Measurements from ENCODE around the gene SHISAL1.

Gene SHISAL1

DNA sequence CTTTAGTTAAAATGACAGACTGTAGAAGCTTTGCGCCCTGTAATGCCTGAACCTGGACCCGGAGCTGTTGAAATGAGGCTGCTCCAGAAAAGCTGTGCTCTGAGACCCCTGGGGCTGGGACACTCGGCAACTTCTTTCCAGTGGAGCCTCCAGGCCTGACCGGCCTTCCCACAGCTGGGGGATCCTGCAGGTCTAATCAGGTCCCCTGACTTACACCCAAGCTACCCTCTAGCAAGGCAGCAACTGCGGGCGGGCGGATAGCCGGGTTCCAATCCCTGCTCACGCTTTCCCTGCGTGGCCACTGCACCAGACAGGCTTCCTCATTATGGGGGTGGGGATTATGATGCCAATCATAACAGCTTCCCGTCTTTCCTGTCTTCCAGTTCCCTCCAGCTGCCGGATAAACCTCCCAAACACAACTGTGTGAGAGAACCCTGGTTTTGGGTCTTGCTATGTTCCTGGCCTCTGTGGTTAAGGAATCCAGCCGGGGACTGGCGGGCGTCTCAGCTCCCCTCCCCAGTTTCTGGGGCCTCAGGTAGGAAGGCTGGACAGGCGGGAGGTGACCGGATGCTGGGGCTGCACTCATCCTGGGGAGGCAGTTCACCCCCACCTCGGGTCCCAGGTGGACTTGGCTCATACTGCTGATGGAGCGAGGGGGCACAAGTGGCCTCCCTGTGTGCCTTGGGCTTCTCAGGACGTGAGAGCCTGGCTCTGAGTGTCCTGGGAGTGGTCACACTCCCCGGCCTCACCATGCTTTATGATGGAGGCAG, 93.5 kb downstream of the SHISAL1 start:
- Histone ChIP-seq H3K27me3 (ENCODE audit: low read depth, low read length) (no peaks in the 10 kb centered on the region), H3K4me3 (ENCODE audit: low read depth in 1 of 2, low read length in 2 of 2) (no peak overlapping the region), H3K9me3 (ENCODE audit: control insufficient read depth in 1 of 2, low read length in 2 of 2) (peaks cover 0 to 8% of the 10 kb centered on the region in 2 donors), H3K4me1 (ENCODE audit: control insufficient read depth in 1 of 2, insufficient read depth in 2 of 2, low read length in 2 of 2) (no peaks in the 10 kb centered on the region), H3K27ac (ENCODE audit: low read length) (no peak overlapping the region), H3K36me3 (ENCODE audit: control insufficient read depth in 1 of 2, insufficient read depth in 2 of 2, low read length in 2 of 2) (no peaks in the 10 kb centered on the region)

DNA sequence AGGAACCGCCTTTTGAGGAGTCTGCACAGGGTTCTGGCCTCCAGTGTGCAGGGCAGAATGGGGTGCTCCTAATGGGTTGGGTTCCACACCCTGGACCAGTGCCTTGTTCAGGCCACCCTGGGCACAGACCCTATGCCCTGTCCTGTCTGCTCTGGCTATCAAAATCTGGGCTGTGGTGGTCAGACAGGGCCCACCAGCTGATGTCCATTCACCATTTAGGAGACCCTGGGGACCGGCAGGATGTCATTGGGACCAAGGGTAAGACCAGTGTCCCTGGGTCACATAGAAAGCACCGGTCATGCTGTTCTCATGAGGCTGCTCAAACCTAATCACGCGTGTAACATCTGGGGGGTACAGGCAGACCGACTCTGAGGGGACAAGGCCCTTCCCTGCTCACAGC, 94.7 kb downstream of the SHISAL1 start:
- no peaks in the 10 kb centered on the region for H3K27me3 ChIP-seq (ENCODE audit: low read depth, low read length)
- H3K36me3 ChIP-seq (ENCODE audit: control insufficient read depth in 1 of 2, insufficient read depth in 2 of 2, low read length in 2 of 2): no peaks in the 10 kb centered on the region
- H3K4me3 ChIP-seq (ENCODE audit: low read depth in 1 of 2, low read length in 2 of 2): no peak overlapping the region
- H3K27ac ChIP-seq (ENCODE audit: low read length): no peak overlapping the region
- H3K4me1 ChIP-seq (ENCODE audit: control insufficient read depth in 1 of 2, insufficient read depth in 2 of 2, low read length in 2 of 2): no peaks in the 10 kb centered on the region
- H3K9me3 ChIP-seq (ENCODE audit: control insufficient read depth in 1 of 2, low read length in 2 of 2): peaks cover 0 to 8% of the 10 kb centered on the region in 2 donors

GRCh38 chr22:44217346-44217745, 95.4 kb downstream of the SHISAL1 start:
- no peaks in the 10 kb centered on the region for H3K27me3 ChIP-seq (ENCODE audit: low read depth, low read length)
- peaks cover 0 to 8% of the 10 kb centered on the region in 2 donors for H3K9me3 ChIP-seq (ENCODE audit: control insufficient read depth in 1 of 2, low read length in 2 of 2)
- H3K4me1 ChIP-seq (ENCODE audit: control insufficient read depth in 1 of 2, insufficient read depth in 2 of 2, low read length in 2 of 2): peaks cover 0 to 4% of the 10 kb centered on the region in 2 donors
- H3K36me3 ChIP-seq (ENCODE audit: control insufficient read depth in 1 of 2, insufficient read depth in 2 of 2, low read length in 2 of 2): no peaks in the 10 kb centered on the region
- H3K4me3 ChIP-seq (ENCODE audit: low read depth in 1 of 2, low read length in 2 of 2): no peak overlapping the region
- H3K27ac ChIP-seq (ENCODE audit: low read length): no peak overlapping the region

- peaks cover 0 to 13% of the 10 kb centered on the region in 2 donors for H3K4me1 ChIP-seq (ENCODE audit: control insufficient read depth in 1 of 2, insufficient read depth in 2 of 2, low read length in 2 of 2)
- no peak overlapping the region for H3K4me3 ChIP-seq (ENCODE audit: low read depth in 1 of 2, low read length in 2 of 2)
- H3K9me3 ChIP-seq (ENCODE audit: control insufficient read depth in 1 of 2, low read length in 2 of 2): peaks cover 0 to 8% of the 10 kb centered on the region in 2 donors
- H3K27me3 ChIP-seq (ENCODE audit: low read depth, low read length): no peaks in the 10 kb centered on the region
- no peak overlapping the region for H3K27ac ChIP-seq (ENCODE audit: low read length)
- H3K36me3 ChIP-seq (ENCODE audit: control insufficient read depth in 1 of 2, insufficient read depth in 2 of 2, low read length in 2 of 2): no peaks in the 10 kb centered on the region
Observed at GRCh38 chr22:44215287-44215686, 97.5 kb downstream of the SHISAL1 start.

- Histone ChIP-seq H3K9me3 (ENCODE audit: control insufficient read depth in 1 of 2, low read length in 2 of 2) (peaks cover 0 to 8% of the 10 kb centered on the region in 2 donors), H3K36me3 (ENCODE audit: control insufficient read depth in 1 of 2, insufficient read depth in 2 of 2, low read length in 2 of 2) (no peaks in the 10 kb centered on the region), H3K27ac (ENCODE audit: low read length) (no peak overlapping the region), H3K4me3 (ENCODE audit: low read depth in 1 of 2, low read length in 2 of 2) (no peak overlapping the region), H3K27me3 (ENCODE audit: low read depth, low read length) (no peaks in the 10 kb centered on the region), H3K4me1 (ENCODE audit: control insufficient read depth in 1 of 2, insufficient read depth in 2 of 2, low read length in 2 of 2) (peaks cover 0 to 13% of the 10 kb centered on the region in 2 donors)
Observed at GRCh38 chr22:44214764-44215163, 98.0 kb downstream of the SHISAL1 start.

DNA sequence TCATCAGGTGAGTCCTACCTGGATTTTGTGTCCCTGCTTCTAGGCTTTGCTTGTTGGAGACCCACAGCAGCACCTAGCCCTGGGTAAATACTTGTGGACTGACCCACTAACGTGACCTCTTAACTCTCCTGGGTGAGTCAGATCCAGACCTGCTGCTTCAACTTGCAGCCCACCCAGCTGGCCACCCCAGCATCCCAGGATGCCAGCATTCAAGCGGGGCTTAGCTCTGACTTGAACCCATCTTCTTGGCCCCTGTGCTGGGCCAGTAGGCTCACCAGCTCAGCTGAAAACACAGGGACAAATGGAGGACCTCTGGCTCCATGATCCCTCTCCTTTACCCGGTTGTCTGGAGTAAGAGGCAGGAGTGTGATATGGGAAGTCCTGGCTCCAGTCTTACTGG, 98.6 kb downstream of the SHISAL1 start:
- Histone ChIP-seq H3K27ac (ENCODE audit: low read length) (no peak overlapping the region), H3K9me3 (ENCODE audit: control insufficient read depth in 1 of 2, low read length in 2 of 2) (peaks cover 0 to 8% of the 10 kb centered on the region in 2 donors), H3K27me3 (ENCODE audit: low read depth, low read length) (no peaks in the 10 kb centered on the region)

GRCh38 chr22:44213489-44214043, 99.2 kb downstream of the SHISAL1 start:
- Histone ChIP-seq H3K9me3 (ENCODE audit: control insufficient read depth in 1 of 2, low read length in 2 of 2) (peaks cover 0 to 8% of the 10 kb centered on the region in 2 donors), H3K4me1 (ENCODE audit: control insufficient read depth in 1 of 2, insufficient read depth in 2 of 2, low read length in 2 of 2) (peaks cover 0 to 13% of the 10 kb centered on the region in 2 donors), H3K27me3 (ENCODE audit: low read depth, low read length) (no peaks in the 10 kb centered on the region), H3K36me3 (ENCODE audit: control insufficient read depth in 1 of 2, insufficient read depth in 2 of 2, low read length in 2 of 2) (no peaks in the 10 kb centered on the region), H3K27ac (ENCODE audit: low read length) (no peak overlapping the region), H3K4me3 (ENCODE audit: low read depth in 1 of 2, low read length in 2 of 2) (no peak overlapping the region)

More for the DNA sequence above, 98.6 kb downstream of the SHISAL1 start:
- Histone ChIP-seq H3K4me3 (ENCODE audit: low read depth in 1 of 2, low read length in 2 of 2) (no peak overlapping the region), H3K36me3 (ENCODE audit: control insufficient read depth in 1 of 2, insufficient read depth in 2 of 2, low read length in 2 of 2) (no peaks in the 10 kb centered on the region), H3K4me1 (ENCODE audit: control insufficient read depth in 1 of 2, insufficient read depth in 2 of 2, low read length in 2 of 2) (peaks cover 0 to 13% of the 10 kb centered on the region in 2 donors)

DNA sequence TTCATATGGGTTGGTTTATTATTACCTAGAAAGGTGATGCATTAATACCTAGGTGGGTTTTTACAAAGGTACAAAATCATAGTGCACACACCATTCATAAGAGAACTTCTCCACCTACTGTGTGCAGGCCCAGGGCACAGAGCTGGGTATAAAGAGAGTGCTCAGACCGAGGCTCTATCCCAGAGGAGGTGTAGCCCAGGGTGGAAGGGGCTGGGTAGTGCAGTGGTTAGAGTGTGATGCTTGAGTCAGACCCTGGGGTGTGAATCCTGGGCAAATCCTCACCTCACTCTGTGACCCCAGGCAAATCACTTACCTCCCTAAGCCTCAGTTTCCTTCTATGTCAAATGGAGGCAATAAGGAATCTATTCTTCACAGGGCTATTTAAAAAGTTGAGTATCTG, 99.8 kb downstream of the SHISAL1 start:
- peaks cover 0 to 8% of the 10 kb centered on the region in 2 donors for H3K9me3 ChIP-seq (ENCODE audit: control insufficient read depth in 1 of 2, low read length in 2 of 2)
- H3K27ac ChIP-seq (ENCODE audit: low read length): no peak overlapping the region
- peaks cover 0 to 13% of the 10 kb centered on the region in 2 donors for H3K4me1 ChIP-seq (ENCODE audit: control insufficient read depth in 1 of 2, insufficient read depth in 2 of 2, low read length in 2 of 2)
- H3K36me3 ChIP-seq (ENCODE audit: control insufficient read depth in 1 of 2, insufficient read depth in 2 of 2, low read length in 2 of 2): no peaks in the 10 kb centered on the region
- H3K27me3 ChIP-seq (ENCODE audit: low read depth, low read length): no peaks in the 10 kb centered on the region
- no peak overlapping the region for H3K4me3 ChIP-seq (ENCODE audit: low read depth in 1 of 2, low read length in 2 of 2)

- no peaks in the 10 kb centered on the region for H3K36me3 ChIP-seq (ENCODE audit: control insufficient read depth in 1 of 2, insufficient read depth in 2 of 2, low read length in 2 of 2)
- H3K4me3 ChIP-seq (ENCODE audit: low read depth in 1 of 2, low read length in 2 of 2): no peak overlapping the region
- no peak overlapping the region for H3K27ac ChIP-seq (ENCODE audit: low read length)
- peaks cover 0 to 8% of the 10 kb centered on the region in 2 donors for H3K9me3 ChIP-seq (ENCODE audit: control insufficient read depth in 1 of 2, low read length in 2 of 2)
- no peaks in the 10 kb centered on the region for H3K27me3 ChIP-seq (ENCODE audit: low read depth, low read length)
- peaks cover 0 to 13% of the 10 kb centered on the region in 2 donors for H3K4me1 ChIP-seq (ENCODE audit: control insufficient read depth in 1 of 2, insufficient read depth in 2 of 2, low read length in 2 of 2)
Observed at GRCh38 chr22:44211946-44212930, 100.5 kb downstream of the SHISAL1 start.

DNA sequence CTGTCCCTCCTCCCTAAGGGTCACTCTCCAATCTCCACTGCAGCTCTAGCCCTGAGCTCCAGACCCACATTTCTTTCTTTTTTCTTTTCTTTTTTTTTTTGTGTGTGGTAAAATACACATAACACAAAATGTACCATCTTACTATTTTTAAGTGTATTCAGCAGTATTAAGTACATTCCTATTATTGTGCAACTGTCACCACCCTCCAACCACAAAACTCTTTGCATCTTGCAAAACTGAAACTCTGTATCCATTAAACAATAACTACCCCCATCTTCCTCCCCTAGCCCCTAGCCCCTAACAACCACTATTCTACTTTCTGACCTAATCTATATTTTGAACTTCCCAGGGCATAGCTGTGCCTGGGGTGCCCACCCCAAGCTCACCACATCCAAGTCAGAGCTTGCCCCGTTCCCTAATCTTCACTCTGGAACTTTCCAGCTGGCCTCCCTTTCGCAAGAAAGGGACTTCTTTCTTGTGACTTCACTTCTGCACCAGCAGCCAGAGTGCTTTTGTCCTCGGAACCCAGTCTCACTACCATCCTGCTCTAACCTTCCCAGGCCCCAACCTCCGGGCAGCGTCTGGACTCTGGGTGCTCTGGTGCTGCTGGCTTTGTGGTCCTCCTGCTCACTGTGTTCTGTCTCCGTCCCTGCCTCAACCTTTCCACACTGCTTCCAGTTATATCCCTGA, 101.3 kb downstream of the SHISAL1 start:
- Histone ChIP-seq H3K27ac (ENCODE audit: low read length) (no peak overlapping the region), H3K36me3 (ENCODE audit: control insufficient read depth in 1 of 2, insufficient read depth in 2 of 2, low read length in 2 of 2) (no peaks in the 10 kb centered on the region), H3K4me3 (ENCODE audit: low read depth in 1 of 2, low read length in 2 of 2) (no peak overlapping the region)

More for the DNA sequence above, 101.3 kb downstream of the SHISAL1 start:
- peaks cover 0 to 13% of the 10 kb centered on the region in 2 donors for H3K4me1 ChIP-seq (ENCODE audit: control insufficient read depth in 1 of 2, insufficient read depth in 2 of 2, low read length in 2 of 2)
- H3K9me3 ChIP-seq (ENCODE audit: control insufficient read depth in 1 of 2, low read length in 2 of 2): peaks cover 0 to 8% of the 10 kb centered on the region in 2 donors
- no peaks in the 10 kb centered on the region for H3K27me3 ChIP-seq (ENCODE audit: low read depth, low read length)

All from muscle layer of duodenum (tissue), 2 donors.